ENCODE measurements around the gene TMC7. TPM values are rescaled to one million over a fixed set of nuclear protein-coding genes. Genes with fewer than 3 reads are reported as not detected.

TMC7 gene
- total and polyA plus RNA-seq, 2 experiments from 2014 or later = 5.7 to 6.5 TPM

DNA sequence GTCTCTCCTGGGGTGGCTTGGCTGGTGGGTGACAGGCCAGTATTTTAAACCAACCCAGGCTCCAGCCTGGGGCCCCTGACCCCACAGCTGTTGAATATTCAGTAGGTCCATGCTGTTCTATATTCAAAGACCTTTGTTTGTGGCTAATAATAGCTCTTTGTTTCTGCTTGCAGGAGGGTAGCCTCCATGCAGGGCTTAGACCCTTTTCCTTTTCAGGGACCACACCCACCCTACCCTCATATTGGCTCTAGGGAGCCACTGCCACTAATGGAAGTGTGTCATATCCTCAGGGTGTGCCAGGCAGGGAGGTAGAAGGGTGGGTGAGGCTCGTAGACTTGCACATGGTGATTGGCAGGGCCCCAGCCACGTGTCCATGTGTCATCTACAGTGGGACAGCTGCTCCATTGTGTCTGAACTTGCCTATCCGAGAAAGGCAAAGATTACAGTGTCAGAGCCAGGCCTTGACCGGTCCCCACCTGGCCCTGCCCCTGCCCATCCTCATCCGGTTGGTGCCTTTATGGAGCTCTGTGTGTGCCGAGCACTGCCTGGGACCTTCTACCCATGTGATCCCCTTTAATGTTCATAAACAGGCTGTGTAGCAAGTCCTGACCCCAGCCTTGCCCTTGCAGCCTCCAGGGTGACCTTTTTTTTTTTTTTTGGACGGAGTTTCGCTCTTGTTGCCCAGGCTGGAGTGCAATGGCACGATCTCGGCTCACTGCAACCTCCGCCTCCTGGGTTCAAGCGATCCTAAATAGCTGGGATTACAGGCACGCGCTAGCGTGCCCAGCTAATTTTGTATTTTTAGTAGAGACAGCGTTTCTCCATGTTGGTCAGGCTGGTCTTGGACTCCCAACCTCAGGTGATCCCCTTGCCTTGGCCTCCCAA lies 22.1 kb downstream of the TMC7 start:
- H3K4me1 ChIP-seq (ENCODE audit: insufficient read depth) = no peaks in the 10 kb centered on the region
- H4K20me1 ChIP-seq (ENCODE audit: insufficient read depth, poor library complexity, severe bottlenecking) = no peaks in the 10 kb centered on the region
- DNase-seq (ENCODE audit: low spot score) = no peak
- H3K9me2 ChIP-seq (replicated peaks; ENCODE audit: insufficient read depth) = no peaks in the 10 kb centered on the region
- no peak overlapping the region for H3K27ac ChIP-seq
- no peak overlapping the region for H2AFZ ChIP-seq
- H3K36me3 ChIP-seq (replicated peaks; ENCODE audit: insufficient read depth, low read depth) = no peaks in the 10 kb centered on the region
- TF ChIP-seq, protein P1, sequence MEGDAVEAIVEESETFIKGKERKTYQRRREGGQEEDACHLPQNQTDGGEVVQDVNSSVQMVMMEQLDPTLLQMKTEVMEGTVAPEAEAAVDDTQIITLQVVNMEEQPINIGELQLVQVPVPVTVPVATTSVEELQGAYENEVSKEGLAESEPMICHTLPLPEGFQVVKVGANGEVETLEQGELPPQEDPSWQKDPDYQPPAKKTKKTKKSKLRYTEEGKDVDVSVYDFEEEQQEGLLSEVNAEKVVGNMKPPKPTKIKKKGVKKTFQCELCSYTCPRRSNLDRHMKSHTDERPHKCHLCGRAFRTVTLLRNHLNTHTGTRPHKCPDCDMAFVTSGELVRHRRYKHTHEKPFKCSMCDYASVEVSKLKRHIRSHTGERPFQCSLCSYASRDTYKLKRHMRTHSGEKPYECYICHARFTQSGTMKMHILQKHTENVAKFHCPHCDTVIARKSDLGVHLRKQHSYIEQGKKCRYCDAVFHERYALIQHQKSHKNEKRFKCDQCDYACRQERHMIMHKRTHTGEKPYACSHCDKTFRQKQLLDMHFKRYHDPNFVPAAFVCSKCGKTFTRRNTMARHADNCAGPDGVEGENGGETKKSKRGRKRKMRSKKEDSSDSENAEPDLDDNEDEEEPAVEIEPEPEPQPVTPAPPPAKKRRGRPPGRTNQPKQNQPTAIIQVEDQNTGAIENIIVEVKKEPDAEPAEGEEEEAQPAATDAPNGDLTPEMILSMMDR (IDR thresholded peaks at IDR 0.05; ENCODE audit: poor library complexity) = no peak
- TF ChIP-seq EZH2 (IDR thresholded peaks at IDR 0.05; ENCODE audit: borderline replicate concordance) = no peak
- no peak for TF ChIP-seq EZH2phosphoT487 (IDR thresholded peaks at IDR 0.05; ENCODE audit: low read depth, severe bottlenecking, unreplicated experiment)
- WGBS (ENCODE audit: low lambda C conversion rate, missing lambda C conversion rate) = 89% methylated on average over 15 of the region's 16 CpGs
- H3K9me3 ChIP-seq (ENCODE audit: low read depth) = no peaks in the 10 kb centered on the region
- no peaks in the 10 kb centered on the region for H3K79me2 ChIP-seq
- H3K27me3 ChIP-seq = no peaks in the 10 kb centered on the region
- H3K4me3 ChIP-seq = no peak overlapping the region
- H3K4me2 ChIP-seq = no peak overlapping the region

DNA sequence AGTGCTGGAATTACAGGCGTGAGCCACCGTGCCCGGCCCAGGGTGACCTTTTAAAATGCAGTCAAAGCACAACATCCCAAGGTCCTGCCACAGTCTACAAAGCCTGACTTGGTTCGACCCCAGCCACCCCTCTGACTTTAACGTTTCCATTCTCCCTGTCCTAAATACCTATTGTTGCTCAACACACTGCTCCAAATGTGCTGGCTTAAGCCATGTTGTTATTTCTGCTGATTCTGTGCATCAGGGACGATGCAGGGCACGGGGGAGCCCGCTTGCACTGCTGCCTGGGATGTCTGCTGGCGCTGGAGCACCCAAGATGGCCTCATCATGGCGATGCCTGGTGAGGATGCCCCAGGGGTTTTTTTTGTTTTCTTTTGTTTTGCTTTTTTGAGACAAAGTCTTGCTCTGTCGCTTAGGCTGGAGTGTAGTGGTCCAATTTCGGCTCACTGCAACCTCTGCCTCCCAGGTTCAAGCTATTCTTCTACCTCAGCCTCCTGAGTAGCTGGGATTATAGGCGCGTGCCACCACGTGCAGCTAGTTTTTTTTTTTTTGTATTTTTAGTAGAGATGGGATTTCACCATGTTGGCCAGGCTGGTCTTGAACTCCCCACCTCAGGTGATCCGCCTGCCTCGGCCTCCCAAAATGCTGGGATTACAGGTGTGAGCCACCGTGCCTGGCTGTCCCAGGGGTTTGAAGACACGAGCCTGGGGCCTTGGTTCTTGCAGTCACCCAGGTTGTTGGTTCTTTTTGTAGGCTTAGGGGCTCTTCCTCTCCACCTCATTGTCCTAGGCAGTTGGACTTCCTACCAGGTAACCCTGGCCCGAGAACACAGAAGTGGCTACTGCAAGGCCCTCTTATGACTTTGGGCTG lies 22.9 kb downstream of the TMC7 start:
- no peaks in the 10 kb centered on the region for H3K79me2 ChIP-seq
- 92% methylated on average over 20 of the region's 20 CpGs for WGBS (ENCODE audit: low lambda C conversion rate, missing lambda C conversion rate)
- no peak overlapping the region for H3K27ac ChIP-seq
- no peaks in the 10 kb centered on the region for H3K27me3 ChIP-seq
- no peaks in the 10 kb centered on the region for H3K36me3 ChIP-seq (replicated peaks; ENCODE audit: insufficient read depth, low read depth)
- no peaks in the 10 kb centered on the region for H3K9me3 ChIP-seq (ENCODE audit: low read depth)
- H4K20me1 ChIP-seq (ENCODE audit: insufficient read depth, poor library complexity, severe bottlenecking) = no peaks in the 10 kb centered on the region
- H3K9me2 ChIP-seq (replicated peaks; ENCODE audit: insufficient read depth) = no peaks in the 10 kb centered on the region
- no peaks in the 10 kb centered on the region for H3K4me1 ChIP-seq (ENCODE audit: insufficient read depth)
- no peak overlapping the region for H3K4me2 ChIP-seq
- H3K4me3 ChIP-seq = no peak overlapping the region
- TF ChIP-seq, protein P1 (IDR thresholded peaks at IDR 0.05; ENCODE audit: poor library complexity) = no peak
- TF ChIP-seq EZH2 (IDR thresholded peaks at IDR 0.05; ENCODE audit: borderline replicate concordance) = no peak
- no peak for TF ChIP-seq EZH2phosphoT487 (IDR thresholded peaks at IDR 0.05; ENCODE audit: low read depth, severe bottlenecking, unreplicated experiment)
- DNase-seq (ENCODE audit: low spot score) = no peak
- no peak overlapping the region for H2AFZ ChIP-seq

DNA sequence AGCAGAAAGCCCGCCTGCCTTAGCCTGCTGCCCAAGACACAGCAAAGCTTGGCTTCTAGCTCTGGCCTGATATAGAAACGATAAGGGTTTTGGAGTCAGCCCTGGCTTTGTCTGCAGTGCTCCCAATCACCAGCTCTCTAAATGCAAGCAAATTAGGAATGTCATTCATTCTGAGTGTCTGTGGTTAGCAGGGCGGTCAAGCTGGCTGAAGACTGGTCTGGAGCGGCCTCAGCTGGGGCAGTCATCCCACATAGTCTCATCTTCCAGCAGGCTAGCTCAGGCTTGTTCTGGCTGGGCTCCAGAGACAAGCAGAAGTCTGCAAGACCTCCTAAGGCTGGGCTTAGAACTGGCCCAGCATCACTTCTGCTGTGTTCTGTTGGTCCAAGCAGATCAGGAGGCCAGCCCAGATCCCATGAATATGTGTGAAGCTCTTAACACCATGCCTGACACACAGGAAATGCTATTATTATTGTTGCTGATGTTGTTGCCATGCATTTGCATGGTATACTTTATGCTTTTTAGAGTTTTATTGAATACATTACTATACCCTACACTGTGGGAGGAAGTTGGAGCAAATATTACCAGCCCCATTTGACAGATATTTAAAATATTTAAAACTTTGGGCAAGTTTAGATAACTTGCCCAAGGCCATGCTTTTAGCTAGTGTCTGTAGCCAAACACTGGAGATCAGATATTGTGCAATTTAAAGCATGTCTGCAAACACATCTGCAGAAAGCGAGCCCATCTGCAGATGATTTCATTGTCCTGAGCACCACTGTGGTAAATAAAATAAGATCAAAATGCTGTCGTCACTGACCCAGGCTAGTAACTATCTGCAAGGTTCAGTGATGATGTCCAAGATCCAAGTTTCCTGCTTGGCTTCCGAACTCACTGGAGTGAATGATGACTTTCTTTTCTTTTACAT lies 24.8 kb downstream of the TMC7 start:
- 74% methylated on average over 7 of the region's 7 CpGs for WGBS (ENCODE audit: low lambda C conversion rate, missing lambda C conversion rate)

More for the DNA sequence above, 24.8 kb downstream of the TMC7 start:
- Histone ChIP-seq H3K9me3 (ENCODE audit: low read depth) (no peaks in the 10 kb centered on the region), H3K27ac (no peak overlapping the region), H4K20me1 (ENCODE audit: insufficient read depth, poor library complexity, severe bottlenecking) (no peaks in the 10 kb centered on the region), H3K4me3 (no peak overlapping the region), H3K27me3 (no peaks in the 10 kb centered on the region), H3K9me2 (replicated peaks; ENCODE audit: insufficient read depth) (no peaks in the 10 kb centered on the region), H3K36me3 (replicated peaks; ENCODE audit: insufficient read depth, low read depth) (no peaks in the 10 kb centered on the region), H3K4me2 (no peak overlapping the region), H3K79me2 (no peaks in the 10 kb centered on the region), H2AFZ (no peak overlapping the region), H3K4me1 (ENCODE audit: insufficient read depth) (no peaks in the 10 kb centered on the region)
- no peak for DNase-seq (ENCODE audit: low spot score)
- TF ChIP-seq EZH2 (IDR thresholded peaks at IDR 0.05; ENCODE audit: borderline replicate concordance) (no peak), EZH2phosphoT487 (IDR thresholded peaks at IDR 0.05; ENCODE audit: low read depth, severe bottlenecking, unreplicated experiment) (no peak)
- TF ChIP-seq, protein P1 (IDR thresholded peaks at IDR 0.05; ENCODE audit: poor library complexity) = no peak

All from hepatocyte (in vitro differentiated cells).